Measurements from ENCODE around the gene XDH.

The XDH gene

DNA sequence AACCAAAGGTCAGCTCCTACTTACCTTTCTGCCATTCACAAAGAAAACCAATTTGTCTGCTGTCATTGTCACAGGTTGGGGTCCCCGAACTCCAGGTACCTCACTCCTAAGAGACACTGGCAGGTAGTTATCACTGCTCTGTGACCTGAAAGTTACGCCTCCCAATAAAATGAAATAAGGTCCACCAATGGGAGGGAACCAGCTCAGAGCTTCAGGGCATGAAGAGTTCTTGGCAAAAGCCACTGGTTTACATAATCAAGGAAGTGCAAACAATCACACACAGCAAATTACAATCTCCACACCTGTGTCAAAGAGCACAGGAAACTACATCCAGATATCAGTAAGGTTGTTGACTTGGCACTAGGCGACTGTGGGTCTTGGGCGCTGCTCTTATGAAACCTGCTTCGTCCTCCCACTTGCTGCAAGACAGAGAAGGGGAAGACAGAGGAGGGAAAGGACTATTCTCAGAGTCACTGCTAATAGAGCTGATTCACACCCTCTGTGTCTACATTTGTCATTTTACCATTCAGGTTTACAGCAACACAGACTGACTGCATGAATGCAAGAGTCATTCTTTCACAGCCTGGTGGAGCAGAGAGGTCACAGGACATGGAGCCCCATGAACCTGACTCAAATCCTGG lies at the start of gene XDH:
XDH (minus strand) TSS at position 142 of the 641 bp plus-strand sequence; CDS start at position 66, 76 bp downstream.
- no peak for DNase-seq (ENCODE audit: low spot score)

DNA sequence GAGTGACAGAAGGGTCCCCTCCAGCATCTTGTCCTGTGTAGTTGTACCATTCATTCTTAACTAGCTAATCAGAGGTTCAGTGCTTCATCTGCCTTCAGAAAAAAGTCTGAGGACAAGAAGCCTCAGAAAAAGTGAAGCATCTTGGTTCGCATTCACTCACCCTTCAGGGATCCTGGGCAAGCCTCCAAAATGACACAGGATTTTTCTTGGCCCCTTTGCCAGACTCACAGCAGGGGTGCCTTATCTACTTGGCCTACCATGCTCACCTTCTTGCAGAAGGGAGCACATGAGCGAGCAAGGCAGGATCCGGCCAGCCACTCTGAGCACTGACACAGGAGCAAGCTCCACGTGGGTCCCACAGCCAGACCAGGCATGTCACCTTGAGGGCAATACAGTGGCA lies 43.1 kb upstream of the XDH start:
- DNase-seq (ENCODE audit: low spot score) = no peak

DNA sequence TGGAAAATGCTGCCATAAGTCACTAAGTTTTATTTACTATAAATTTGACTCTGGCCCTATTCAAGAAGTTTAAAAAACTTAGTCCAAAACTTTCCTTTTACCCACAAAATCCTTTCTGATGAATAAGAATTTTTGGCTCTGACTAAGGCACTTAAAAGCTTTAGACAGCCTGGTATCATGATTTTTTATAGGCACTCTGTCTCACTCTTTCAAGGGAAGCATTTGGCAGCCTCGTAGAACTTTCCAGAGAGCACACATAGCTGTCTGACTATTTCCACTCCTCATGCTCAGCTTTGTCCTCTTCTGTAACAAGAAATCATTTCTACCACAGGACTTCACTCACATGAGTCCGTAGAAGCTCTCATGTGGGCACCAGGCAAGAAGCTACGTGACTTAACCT lies 32.3 kb upstream of the XDH start:
- DNase-seq (ENCODE audit: low spot score) = no peak

DNA sequence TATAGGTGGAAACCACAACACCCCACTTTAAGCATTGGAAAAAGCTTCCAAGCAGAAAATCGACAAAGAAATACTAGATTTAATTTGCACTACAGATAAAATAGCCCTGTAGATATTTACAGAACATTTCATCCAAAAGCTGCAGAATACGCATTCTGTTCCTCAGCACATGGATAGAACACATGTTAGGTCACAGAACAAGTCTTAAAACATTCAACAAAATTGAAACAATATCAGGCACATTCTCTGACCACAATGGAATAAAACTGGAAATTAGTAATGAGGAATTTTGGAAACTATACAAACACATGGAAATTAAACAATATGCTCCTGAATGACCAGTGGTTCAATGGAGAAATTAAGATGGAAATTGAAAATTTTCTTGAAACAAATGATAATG lies 27.8 kb upstream of the XDH start:
- no peak for DNase-seq (ENCODE audit: low spot score)

DNA sequence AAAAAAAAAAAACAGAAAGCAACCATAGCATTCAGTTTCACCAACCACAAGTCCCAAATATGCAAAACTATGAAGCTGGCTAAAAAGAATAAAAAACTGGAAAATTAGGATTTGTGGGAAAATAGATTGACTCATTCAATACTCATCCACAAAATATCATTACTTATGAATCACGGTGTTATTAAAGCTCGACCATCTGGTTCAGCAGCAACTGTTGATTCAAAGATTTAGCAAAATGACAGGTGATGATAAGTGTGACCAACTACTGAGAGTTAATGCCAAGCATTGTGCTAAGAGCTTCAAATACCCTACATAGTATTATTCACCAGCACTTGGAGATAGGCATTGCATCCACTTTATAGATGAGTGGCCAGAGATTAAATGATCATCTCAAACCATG lies 26.2 kb upstream of the XDH start:
- DNase-seq (ENCODE audit: low spot score) = no peak

DNA sequence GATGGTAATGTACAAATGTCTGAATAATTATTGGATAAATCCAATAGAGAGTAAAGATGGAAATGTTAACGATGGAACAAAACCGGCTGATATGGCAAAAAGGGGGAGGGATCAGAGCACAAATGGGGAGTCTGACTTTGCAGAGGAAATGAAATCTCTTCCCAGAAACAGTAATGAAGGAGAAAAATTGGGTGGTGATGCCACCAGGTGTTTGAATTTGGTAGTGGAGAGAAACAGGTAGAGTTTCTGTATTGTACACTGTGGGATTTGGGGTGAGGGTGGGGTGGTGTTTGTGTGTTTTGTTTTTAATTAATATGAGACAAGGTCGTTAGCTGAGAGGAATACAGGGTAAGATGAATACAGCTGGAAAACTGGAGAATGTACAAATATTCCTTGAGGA lies 20.4 kb upstream of the XDH start:
- no peak for DNase-seq (ENCODE audit: low spot score)

DNA sequence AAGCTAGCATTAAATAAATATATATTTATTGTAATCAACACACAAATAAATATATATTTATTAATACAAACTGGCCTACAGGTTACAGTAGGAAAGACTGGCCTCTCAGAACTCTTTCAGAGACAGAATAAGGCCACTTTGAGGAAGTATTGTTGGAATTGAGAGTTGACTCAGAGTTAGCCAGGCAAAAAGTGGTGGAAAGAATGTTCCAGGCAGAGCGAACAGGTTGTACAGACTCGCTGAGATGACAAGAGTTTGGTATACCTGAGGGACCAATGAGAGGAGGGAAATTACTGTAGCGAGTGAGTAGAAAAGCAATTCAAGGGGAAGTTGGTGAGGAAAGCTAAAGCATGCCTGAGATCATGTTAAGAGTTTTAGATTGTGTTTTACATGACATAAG lies 19.0 kb upstream of the XDH start:
- no peak for DNase-seq (ENCODE audit: low spot score)

DNA sequence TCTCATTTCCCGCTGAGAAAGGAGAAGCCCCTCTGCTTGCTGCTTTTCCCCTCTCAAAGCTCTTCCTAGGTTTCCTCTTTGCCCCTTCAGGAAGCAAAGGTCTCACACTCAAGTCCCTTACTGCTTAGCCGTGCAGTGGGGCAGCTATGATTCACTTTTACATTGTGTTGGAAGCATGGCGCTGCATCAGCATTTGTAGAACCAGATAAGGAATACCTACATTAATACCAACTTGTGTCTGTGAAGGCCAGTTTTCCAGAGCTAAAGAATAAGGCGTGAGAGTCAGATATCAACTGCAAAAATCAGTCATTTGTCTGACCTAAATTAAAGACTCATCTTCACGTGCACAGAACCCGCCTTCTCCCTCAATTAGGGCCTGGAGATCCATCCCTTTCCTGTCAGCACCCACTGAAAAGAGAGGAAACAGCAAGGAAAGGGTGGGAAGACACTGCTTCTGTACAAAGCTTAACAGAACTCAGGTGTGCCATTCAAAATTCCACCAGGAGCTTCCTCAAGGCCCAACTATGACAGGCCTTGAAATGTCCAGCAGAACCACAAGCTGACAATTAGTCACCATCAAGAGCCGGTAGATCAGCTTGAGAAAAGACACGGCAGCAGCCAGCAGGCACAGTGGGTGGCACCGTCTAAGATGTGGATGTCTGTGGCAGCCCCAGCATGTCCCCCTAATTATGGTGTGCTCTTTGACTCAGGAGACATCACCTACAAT lies 16.1 kb upstream of the XDH start:
- DNase-seq (ENCODE audit: low spot score) = no peak

DNA sequence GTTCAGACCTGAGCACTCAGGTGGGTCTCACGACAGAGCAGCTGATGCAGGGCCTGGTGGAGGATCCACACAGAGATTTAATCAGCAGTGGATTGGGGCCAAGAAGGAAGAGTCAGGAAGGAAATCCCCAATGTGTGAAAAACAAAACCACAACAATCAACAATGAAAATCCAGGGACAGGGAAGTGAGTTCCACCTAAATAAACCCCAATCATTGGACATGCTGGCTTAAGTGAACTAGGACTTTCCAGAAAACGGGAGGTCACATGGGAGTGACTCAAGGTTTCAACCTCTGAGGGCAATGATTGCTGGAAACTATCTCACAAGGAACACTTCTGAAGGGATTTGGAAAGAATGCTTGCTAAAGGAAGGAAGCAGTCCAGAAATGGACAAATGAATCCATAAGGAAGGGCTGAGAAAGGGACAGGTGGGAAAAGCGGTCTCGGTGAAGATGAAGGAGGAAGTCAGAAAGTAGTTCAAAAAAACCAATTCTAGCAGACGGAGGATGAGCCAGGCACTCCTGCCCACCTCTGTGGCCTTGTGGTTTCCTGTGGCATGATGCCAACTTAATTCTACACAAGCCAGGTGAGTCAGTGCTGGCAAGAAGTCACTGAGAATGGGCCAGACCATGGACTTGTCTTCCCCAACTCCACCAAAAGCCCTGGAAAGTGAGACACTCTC lies 15.4 kb upstream of the XDH start:
- DNase-seq (ENCODE audit: low spot score) = no peak

DNA sequence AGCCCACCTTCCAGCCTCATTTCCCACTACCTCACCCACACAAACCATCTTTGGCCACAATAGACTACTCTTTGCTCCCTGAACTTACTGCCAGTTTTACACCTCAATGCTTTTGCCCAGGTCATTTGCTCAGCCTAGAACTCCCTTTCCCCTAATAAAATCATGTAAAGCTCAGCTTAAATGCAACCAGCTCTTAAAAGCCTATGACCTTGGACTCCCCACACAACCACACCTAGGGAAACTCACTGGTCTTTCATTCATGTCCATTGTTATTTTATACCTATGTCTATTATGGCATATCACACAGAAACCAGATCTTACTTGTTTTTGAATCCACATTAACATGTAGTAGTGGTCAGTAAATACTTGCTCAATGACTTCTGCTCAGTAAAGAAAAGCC lies 14.5 kb upstream of the XDH start:
- DNase-seq (ENCODE audit: low spot score) = no peak

DNA sequence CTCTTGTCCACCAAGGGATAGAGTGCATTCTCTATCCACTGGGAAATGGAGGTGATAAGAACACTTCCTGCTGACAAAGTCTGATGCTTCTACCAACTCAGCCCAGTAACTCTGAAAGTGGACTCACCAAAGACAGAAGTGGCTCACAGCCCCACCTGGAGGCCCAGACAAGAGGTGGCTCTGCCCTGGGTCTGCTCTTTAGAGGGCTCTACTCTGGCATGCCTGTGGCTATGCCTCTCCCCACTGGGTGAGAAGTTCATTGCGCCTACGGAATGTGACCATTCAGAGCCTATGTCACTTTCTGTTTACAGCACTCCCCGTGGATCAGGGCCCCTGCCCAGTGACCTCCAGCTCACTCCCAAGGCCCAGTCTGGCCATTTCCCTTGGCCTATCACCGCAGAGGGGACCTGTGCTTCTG lies 13.5 kb upstream of the XDH start:
- DNase-seq (ENCODE audit: low spot score) = no peak

DNA sequence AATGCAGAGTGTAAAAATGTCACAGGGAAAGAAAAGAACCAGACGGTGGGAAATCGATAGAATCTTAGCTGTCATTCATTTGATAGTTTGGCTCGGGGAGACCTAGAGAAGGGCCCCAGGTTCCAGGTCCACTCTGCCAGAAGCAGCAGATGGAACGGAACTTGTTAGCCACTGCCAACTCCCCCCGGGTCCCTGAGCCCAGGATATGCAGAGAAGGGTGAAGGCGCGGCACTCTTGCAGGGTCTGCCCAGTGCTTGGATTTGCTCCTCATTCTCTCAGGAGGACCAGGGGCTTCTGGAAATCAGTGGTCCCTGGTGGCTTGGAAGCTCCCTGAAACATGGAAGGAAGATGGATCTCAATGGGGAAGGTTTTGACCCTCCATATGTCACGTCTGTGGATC lies 11.6 kb upstream of the XDH start:
- DNase-seq (ENCODE audit: low spot score) = no peak

DNA sequence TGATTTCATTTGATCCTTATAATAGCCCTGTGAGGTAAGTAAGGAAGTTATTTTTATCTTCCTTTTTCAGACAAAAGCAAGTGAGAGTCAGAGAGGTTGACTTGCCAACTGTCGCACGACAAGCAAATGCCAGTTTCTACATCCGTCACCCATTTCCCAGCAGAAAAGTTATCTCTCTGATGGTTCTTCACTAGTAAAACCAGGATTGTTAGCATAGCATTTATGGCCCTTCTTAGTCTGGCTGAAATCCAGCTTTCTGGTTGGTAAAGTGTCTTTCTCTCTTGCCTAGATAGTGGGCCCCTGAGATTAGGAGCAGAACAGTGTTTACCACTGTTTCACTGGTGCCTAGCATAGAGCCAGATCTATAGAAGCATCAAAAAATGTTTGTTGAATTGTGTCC lies 7.1 kb upstream of the XDH start:
- DNase-seq (ENCODE audit: low spot score) = no peak

DNA sequence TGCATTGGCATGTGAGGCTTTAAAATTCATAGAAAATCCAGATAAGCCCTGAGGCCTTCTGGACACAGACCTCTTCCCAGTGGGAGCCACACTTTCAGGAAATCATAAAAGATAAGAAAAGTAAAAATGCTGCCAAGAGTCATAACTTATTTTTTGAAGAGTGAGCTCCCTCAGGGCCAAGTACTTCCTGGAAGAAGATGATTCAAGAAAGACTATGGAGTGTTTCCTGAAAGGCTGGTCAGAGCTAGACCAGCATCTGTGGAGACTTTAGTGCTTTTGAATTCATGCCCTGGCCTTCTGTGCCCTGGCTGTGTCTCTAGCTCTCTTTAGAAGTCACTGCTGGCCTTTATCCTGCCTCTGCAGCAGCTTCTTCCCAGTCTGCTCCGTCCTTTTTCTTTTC lies 6.4 kb upstream of the XDH start:
- DNase-seq (ENCODE audit: low spot score) = no peak

DNA sequence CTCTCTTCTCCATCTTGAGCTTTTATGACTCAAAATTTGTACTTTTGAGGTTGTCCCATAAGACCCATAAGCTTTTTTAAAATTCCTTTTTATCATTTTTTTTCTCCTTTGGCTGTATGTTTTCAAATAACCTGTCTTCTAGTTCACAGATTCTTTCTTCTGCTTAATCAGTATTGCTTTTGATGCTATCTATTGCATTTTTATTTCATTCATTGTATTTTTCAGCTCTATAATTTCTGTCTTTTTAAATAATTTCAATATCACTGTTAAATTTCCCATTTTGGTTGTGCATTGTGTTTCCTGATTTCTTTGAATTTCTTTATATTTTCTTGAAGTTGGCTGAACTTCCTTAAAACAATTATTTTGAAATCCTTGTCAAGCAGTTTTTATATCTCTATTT lies 4.8 kb upstream of the XDH start:
- no peak for DNase-seq (ENCODE audit: low spot score)

DNA sequence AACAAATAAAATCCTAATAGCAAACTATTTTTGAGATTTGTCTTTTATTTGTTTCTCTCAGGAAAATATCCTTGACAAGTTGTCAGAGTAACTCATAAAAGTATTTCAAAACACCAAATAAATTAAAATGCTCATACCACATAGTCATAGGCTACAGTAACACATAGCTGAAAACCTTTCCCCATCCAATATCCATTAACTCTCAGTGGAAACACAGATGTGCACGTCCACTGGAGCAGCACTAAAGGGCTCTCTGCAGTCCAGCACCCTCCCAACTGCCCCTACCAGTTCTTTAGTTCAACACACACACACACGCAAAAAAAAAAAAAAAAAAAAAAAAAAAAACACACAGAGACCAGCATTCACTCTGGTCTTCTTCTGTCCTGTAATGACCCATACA lies 879 bp upstream of the XDH start:
- DNase-seq (ENCODE audit: low spot score) = no peak

DNA sequence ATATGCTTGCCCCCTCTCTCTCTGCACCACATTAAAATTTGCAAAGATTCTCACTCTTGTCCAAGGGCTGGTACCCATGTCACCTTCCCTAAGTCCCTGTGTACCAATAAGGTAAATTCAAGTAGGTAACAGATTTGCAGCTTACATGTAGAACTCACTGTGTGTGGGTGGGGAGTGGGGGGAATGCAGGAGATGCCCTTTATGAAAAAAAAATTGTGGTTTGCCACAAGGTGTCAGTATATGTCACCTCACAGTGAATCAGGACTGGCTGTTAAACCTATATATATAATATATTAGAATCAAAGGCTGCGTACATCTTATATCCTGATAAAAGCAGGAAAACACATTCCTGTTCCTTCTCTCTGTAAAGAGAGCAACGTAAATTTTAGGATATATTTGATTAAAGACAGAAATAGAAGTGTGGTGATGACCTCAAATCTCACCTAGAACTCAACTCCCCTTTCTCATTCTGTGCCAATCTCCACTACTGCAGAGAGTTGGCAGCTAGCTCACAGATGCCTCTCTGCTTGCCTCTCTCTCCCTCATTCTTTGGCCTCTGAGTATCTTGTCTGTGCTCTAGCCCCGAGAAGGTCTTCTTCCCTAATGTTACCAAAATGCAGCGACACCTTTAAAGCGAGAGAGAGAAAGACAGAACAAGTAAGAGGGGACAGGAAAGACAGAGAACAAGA lies 536 bp downstream of the XDH start:
- DNase-seq (ENCODE audit: low spot score) = no peak

DNA sequence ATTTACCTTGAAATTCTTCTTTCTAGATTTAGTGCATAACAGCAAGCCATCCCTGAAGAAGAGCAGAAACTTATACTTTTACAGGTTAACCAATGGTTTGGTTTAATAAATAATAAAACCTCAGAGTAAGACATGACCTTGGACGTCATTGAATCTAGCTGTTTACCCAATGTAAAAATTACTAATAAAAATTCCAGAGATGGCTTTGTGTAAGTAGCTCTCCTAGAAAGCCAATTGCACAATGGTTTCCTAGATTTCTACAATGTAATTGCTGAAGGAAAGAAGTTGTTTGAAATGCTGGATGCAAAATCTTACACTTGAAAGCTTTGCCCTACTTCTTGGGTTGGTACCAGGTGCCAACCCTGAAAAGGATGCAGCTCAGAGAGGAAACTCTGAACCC lies 1.5 kb downstream of the XDH start:
- DNase-seq (ENCODE audit: low spot score) = no peak

DNA sequence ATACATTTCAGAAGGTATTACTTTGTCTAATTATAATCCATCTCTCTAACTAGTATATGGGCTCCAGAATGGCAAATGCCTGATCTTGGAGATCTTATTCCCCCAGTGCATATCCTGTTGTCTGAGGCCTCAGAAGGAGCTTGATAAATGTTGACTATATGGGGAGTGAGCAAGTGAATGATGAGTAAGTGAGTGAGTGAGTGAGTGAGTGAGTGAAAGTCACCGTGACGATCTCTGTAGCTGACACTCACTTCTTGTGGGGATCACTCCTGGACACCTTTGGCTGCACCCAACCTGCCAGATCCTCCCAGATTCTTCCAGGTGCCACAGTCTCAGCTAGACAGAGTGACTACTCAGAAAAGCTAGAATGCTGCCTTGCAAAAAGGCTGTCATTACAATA lies 2.8 kb downstream of the XDH start:
- no peak for DNase-seq (ENCODE audit: low spot score)

DNA sequence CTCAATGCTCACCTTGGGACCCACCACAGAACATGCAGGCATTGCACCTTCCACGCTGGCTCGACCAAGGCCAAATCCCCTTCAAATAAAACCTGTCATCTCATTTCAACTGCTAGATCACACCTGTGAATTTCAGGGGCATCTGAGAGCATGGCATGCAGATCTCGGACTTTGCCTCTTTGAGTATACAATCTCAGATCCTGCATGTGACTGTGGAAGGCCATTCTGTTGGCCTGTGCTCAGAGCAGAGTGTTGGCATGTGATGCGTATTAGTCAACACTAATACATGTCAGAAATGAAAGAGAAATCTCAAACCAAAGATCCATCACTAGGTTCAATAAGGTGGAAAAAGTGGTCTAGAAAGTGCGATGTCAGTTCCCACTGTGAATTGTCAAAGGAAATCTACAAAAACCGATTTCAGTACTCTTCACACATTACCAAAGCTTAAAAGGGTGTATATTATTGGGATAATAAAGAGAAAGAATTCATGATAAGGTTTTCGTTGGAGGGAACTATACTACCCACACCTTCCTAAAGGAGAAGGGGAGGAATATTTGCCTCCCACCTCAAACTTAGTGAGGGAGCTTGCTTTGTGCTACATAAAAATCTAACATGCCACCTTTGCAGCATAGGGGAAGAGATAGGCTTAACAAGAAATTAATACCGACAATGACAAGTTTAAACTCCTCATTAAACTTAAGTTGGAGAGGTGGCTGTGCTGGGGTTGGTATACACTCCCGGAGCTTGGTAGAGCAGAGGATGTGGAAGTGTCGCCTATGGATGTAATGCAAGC lies 7.8 kb downstream of the XDH start:
- no peak for DNase-seq (ENCODE audit: low spot score)

DNA sequence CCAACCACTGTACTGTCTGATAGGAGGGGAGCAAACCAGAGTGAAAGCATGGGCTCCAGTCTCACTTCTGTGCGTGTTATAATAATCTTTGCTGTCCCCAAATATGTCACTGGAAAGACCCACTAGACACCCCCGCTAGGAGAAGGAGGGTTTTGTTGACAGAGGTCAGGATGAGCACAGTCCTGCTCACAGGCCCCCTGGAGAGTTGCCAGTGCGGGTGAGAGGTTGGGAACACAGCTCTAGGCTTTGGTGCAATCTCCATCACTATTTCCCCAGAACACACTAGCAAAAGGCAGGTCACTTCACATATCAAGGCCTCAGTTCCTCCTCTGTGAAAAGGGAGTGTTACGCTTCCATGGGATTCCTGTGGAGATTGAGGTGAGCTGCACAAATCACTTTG lies 9.7 kb downstream of the XDH start:
- DNase-seq (ENCODE audit: low spot score) = no peak

DNA sequence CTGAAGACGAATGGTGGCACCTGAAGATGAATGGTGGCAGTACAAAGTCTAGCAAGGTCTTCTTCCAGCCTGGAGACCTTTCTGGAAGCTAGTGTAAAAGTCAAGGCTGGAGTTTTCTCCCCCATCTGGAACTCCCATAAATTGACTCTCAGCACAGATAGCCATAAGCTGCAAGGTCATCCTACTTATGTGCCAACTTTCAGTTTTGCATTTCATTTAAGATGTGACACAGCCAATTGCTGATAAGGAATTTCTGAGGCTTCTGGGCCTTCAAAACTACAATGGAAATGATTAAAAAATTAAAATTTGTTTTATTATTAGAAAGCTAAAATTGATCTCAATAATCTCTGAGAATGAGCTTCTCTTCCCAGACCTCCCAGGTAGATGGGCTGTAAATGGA lies 10.2 kb downstream of the XDH start:
- DNase-seq (ENCODE audit: low spot score) = no peak

Measured in left forelimb (tissue), 1 donor.